SK-N-SH treated with all-trans-retinoic acid at 6 μM for 48 hours (cell line): ENCODE data around the gene KLHL29.

Experiments used
- ATAC-seq: fragments of 200-7000 bp; cut with Tn5 transposase; 3 replicates; pipeline ENCODE4 v1.9.1; 2020; ENCODE audit warnings: mild to moderate bottlenecking, moderate library complexity
- ARNTL ChIP-seq: fragments of 450-650 bp; formaldehyde crosslinking; IDR thresholded peaks from 2 replicates; pipeline ENCODE4 v1.5.0; 2020; ENCODE audit warnings: low read depth, mild to moderate bottlenecking, moderate library complexity, borderline replicate concordance
- BACH2 ChIP-seq: fragments of 250-450 bp; sonication (Bioruptor Pico); IDR thresholded peaks from 2 replicates; pipeline ENCODE4 v1.9.0; 2021; ENCODE audit warnings: mild to moderate bottlenecking, borderline replicate concordance
- CREB5 ChIP-seq: fragments of 250-450 bp; sonication (Bioruptor Pico); IDR thresholded peaks from 2 replicates; pipeline ENCODE4 v1.5.1; 2020; ENCODE audit warnings: low read depth, mild to moderate bottlenecking, moderate library complexity
- CSDC2 ChIP-seq: fragments of 250-450 bp; sonication (Bioruptor Pico); IDR thresholded peaks from 2 replicates; pipeline ENCODE4 v1.5.0; 2020; ENCODE audit warnings: mild to moderate bottlenecking, moderate library complexity
- ESRRG ChIP-seq: fragments of 250-450 bp; sonication (Bioruptor Pico); IDR thresholded peaks from 2 replicates; pipeline ENCODE4 v1.6.1; 2021; ENCODE audit warnings: mild to moderate bottlenecking
- GLIS3 ChIP-seq: fragments of 250-450 bp; sonication (Bioruptor Pico); IDR thresholded peaks from 2 replicates; pipeline ENCODE4 v1.5.0; 2020; ENCODE audit warnings: mild to moderate bottlenecking, moderate library complexity
- ISL1 ChIP-seq: fragments of 250-450 bp; sonication (Bioruptor Pico); IDR thresholded peaks from 2 replicates; pipeline ENCODE4 v2.1.2; 2022; ENCODE audit warnings: mild to moderate bottlenecking, moderate library complexity
- OSR1 ChIP-seq: fragments of 250-450 bp; sonication (Bioruptor Pico); IDR thresholded peaks from 2 replicates; pipeline ENCODE4 v1.8.0; 2022; ENCODE audit warnings: moderate library complexity, mild to moderate bottlenecking, inconsistent platforms
- PATZ1 ChIP-seq: fragments of 250-450 bp; sonication (Bioruptor Pico); IDR thresholded peaks from 2 replicates; pipeline ENCODE4 v1.8.0; 2020; ENCODE audit warnings: mild to moderate bottlenecking, moderate library complexity, borderline replicate concordance
- POU6F1 ChIP-seq: fragments of 250-450 bp; sonication (Bioruptor Pico); IDR thresholded peaks from 2 replicates; pipeline ENCODE4 v1.8.0; 2021; ENCODE audit warnings: low read depth, mild to moderate bottlenecking, moderate library complexity, borderline replicate concordance
- PPARA ChIP-seq: fragments of 250-450 bp; sonication (Bioruptor Pico); IDR thresholded peaks from 2 replicates; pipeline ENCODE4 v1.5.0; 2020; ENCODE audit warnings: mild to moderate bottlenecking, borderline replicate concordance
- RARB ChIP-seq: fragments of 250-450 bp; sonication (Bioruptor Pico); IDR thresholded peaks from 2 replicates; pipeline ENCODE4 v1.8.0; 2021; ENCODE audit warnings: mild to moderate bottlenecking, moderate library complexity
- SNAI2 ChIP-seq: fragments of 250-450 bp; sonication (Bioruptor Pico); IDR thresholded peaks from 2 replicates; pipeline ENCODE4 v1.5.0; 2020; ENCODE audit warnings: mild to moderate bottlenecking, moderate library complexity
- TCF4 ChIP-seq: fragments of 250-450 bp; sonication (Bioruptor Pico); IDR thresholded peaks from 2 replicates; pipeline ENCODE4 v1.8.0; 2021; ENCODE audit warnings: mild to moderate bottlenecking, moderate library complexity, borderline replicate concordance
- TOX ChIP-seq: fragments of 250-450 bp; sonication (Bioruptor Pico); IDR thresholded peaks from 2 replicates; pipeline ENCODE4 v1.8.0; 2021; ENCODE audit warnings: mild to moderate bottlenecking, moderate library complexity, borderline replicate concordance
- TSHZ2 ChIP-seq: fragments of 250-450 bp; sonication (Bioruptor Pico); IDR thresholded peaks from 2 replicates; pipeline ENCODE4 v1.5.0; 2020; ENCODE audit warnings: mild to moderate bottlenecking, moderate library complexity
- ZC3H10 ChIP-seq: fragments of 250-450 bp; sonication (Bioruptor Pico); IDR thresholded peaks from 2 replicates; pipeline ENCODE4 v1.5.1; 2021; ENCODE audit warnings: mild to moderate bottlenecking, moderate library complexity
- ZFP3 ChIP-seq: fragments of 250-450 bp; sonication (Bioruptor Pico); IDR thresholded peaks from 2 replicates; pipeline ENCODE4 v1.5.0; 2020; ENCODE audit warnings: mild to moderate bottlenecking, moderate library complexity
- ZFP30 ChIP-seq: fragments of 450-650 bp; formaldehyde crosslinking; IDR thresholded peaks from 2 replicates; pipeline ENCODE4 v1.5.0; 2022; ENCODE audit warnings: mild to moderate bottlenecking, moderate library complexity
- ZNF565 ChIP-seq: fragments of 450-650 bp; formaldehyde crosslinking; conservative IDR thresholded peaks from 2 replicates; pipeline ENCODE4 v1.5.0; 2020; ENCODE audit warnings: low read depth, mild to moderate bottlenecking, moderate library complexity
- ZNF70 ChIP-seq: fragments of 450-650 bp; formaldehyde crosslinking; IDR thresholded peaks from 2 replicates; pipeline ENCODE4 v1.5.0; 2020; ENCODE audit warnings: mild to moderate bottlenecking, moderate library complexity
- ZNF8 ChIP-seq: fragments of 450-650 bp; formaldehyde crosslinking; IDR thresholded peaks from 2 replicates; pipeline ENCODE4 v1.5.0; 2020; ENCODE audit warnings: mild to moderate bottlenecking, moderate library complexity
- TF ChIP-seq, protein P1 (sequence below): fragments of 250-450 bp; sonication (Bioruptor Pico); IDR thresholded peaks from 2 replicates; pipeline ENCODE4 v1.5.1; 2021; ENCODE audit warnings: mild to moderate bottlenecking, moderate library complexity

The KLHL29 gene

DNA sequence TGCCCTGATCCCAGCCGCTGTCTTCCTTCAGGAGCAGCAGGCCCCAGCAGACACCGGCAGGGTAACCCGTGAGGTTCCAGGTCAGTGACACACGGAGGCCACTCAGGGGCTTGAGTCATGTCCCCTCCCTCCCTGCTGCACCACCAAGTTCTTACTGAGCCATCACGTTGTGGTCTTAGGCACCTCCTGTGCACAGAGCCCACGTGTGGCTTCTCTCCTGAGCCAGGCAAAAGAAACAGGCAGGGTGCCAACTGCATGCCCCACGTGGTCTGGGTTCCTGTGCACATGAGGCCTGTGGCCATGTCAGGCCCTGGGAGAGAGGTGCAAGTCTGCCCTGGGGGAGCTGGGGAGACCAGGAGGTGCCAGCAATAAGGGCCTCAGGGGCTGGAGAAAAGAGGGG is 264.8 kb downstream of the KLHL29 start:
- ATAC-seq, result peak; percentile 58
- TF ChIP-seq ZNF565 (no peak), TSHZ2 (CRISPR knock-in tag) (no peak), ESRRG (CRISPR knock-in tag) (no peak), TCF4 (CRISPR knock-in tag) (no peak), PATZ1 (CRISPR knock-in tag) (no peak), SNAI2 (CRISPR knock-in tag) (no peak), OSR1 (CRISPR knock-in tag) (no peak), ZFP3 (no peak), POU6F1 (CRISPR knock-in tag) (no peak), PPARA (CRISPR knock-in tag) (no peak), ISL1 (CRISPR knock-in tag) (no peak), RARB (no peak), CSDC2 (no peak), ZNF8 (CRISPR knock-in tag) (no peak), ZFP30 (CRISPR knock-in tag) (no peak), ZNF70 (no peak), ZC3H10 (CRISPR knock-in tag) (no peak), BACH2 (CRISPR knock-in tag) (no peak)
- TF ChIP-seq, protein P1, sequence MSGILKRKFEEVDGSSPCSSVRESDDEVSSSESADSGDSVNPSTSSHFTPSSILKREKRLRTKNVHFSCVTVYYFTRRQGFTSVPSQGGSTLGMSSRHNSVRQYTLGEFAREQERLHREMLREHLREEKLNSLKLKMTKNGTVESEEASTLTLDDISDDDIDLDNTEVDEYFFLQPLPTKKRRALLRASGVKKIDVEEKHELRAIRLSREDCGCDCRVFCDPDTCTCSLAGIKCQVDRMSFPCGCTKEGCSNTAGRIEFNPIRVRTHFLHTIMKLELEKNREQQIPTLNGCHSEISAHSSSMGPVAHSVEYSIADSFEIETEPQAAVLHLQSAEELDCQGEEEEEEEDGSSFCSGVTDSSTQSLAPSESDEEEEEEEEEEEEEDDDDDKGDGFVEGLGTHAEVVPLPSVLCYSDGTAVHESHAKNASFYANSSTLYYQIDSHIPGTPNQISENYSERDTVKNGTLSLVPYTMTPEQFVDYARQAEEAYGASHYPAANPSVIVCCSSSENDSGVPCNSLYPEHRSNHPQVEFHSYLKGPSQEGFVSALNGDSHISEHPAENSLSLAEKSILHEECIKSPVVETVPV (CRISPR knock-in tag), result no peak

DNA sequence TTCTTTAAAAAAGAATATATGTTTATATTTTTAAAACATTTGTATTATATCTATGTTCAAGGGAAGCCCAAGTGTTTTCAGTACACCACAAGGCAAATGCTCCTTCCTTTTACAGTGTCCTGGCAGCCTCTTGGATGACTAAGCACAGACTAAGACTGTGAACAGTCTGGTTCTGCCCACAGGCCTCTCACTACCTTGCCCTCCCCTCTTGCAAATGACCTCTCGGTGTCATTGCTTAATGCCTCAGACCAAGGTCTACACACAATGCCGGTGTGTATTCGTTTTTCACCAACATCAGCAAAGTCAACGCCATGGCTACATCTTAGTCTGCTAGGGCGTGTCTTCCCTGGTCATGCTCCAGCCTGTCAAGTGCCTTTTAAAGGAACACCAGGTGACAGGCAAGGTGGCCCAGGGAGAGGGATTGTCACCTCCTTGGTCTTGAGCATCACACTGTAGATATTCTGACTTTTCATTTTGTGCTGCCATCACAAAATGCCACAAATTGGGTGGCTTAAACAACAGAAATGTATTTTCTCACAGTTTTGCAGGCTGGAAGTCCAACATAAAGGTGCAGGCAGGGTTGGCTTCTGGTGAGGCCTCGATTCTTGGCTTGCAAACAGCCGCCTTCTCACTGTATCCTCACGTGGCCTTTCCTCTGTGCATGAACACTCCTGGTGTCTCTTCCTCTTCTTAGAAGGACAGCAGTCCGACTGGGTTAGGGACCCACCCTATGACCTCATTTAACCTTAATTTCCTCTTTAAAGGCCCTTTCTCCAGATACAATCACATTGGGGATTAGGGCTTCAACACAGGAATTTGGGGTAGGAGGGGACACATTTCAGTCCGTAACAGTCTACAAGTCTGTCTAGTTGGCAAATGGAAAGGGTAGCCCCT is 266.5 kb downstream of the KLHL29 start:
- no peak for TF ChIP-seq TOX
- no peak for TF ChIP-seq ISL1 (CRISPR knock-in tag)
- TF ChIP-seq ZFP3, result no peak
- no peak for TF ChIP-seq ARNTL (CRISPR knock-in tag)
- no peak for TF ChIP-seq SNAI2 (CRISPR knock-in tag)
- no peak for TF ChIP-seq PATZ1 (CRISPR knock-in tag)
- TF ChIP-seq ZNF8 (CRISPR knock-in tag), result no peak
- peak; percentile 45; the same call in 2 of the 3 replicates for ATAC-seq

- ATAC-seq, result no peak
- TF ChIP-seq ZNF70, result no peak
- TF ChIP-seq ARNTL (CRISPR knock-in tag), result no peak
- no peak for TF ChIP-seq ZFP30 (CRISPR knock-in tag)
- TF ChIP-seq RARB, result no peak
- no peak for TF ChIP-seq TOX
- TF ChIP-seq CREB5 (CRISPR knock-in tag), result no peak
- TF ChIP-seq CSDC2, result no peak
- no peak for TF ChIP-seq TSHZ2 (CRISPR knock-in tag)
- no peak for TF ChIP-seq ZFP3
- TF ChIP-seq GLIS3 (CRISPR knock-in tag), result no peak
- no peak for TF ChIP-seq ISL1 (CRISPR knock-in tag)
- TF ChIP-seq ZC3H10 (CRISPR knock-in tag), result no peak
- TF ChIP-seq SNAI2 (CRISPR knock-in tag), result no peak
- TF ChIP-seq PPARA (CRISPR knock-in tag), result no peak
These were observed 268.3 kb downstream of the KLHL29 start for GRCh38 chr2:23653326-23653725.
